Right atrium auricular region (tissue), 2 donors: ENCODE results near the gene GINS2. TPM values are rescaled to one million over a fixed set of nuclear protein-coding genes. Genes with fewer than 3 reads are reported as not detected.

Experiments used
- DNase-seq: peaks from one replicate; pipeline ENCODE4 v3.0.0-alpha.2; 2019; ENCODE audit warnings: low spot score
- H3K27ac ChIP-seq, 2 donors: fragments of 200-600 bp; sonication (generic); 1 replicate in 1 of 2; 2 replicates in 1 of 2; pipeline ENCODE4 v1.5.1; 2016 to 2019
- H3K27me3 ChIP-seq, 2 donors: fragments of 200-600 bp; sonication (generic); one replicate each; pipeline versions ENCODE4 v1.5.1 to v1.6.0; 2017 to 2019
- H3K36me3 ChIP-seq: fragments of 200-600 bp; sonication (generic); one replicate; pipeline ENCODE4 v1.5.1; 2016
- H3K4me1 ChIP-seq, 2 donors: fragments of 200-600 bp; sonication (generic); one replicate each; pipeline versions ENCODE4 v1.5.1 to v1.6.0; 2017 to 2019
- H3K4me3 ChIP-seq, 2 donors: fragments of 200-600 bp; sonication (generic); 1 replicate in 1 of 2; 2 replicates in 1 of 2; pipeline ENCODE4 v1.5.1; 2017 to 2019; ENCODE audit warnings: mild to moderate bottlenecking in 1 of 2, moderate library complexity in 1 of 2
- H3K9me3 ChIP-seq, 2 donors: fragments of 200-600 bp; sonication (generic); one replicate each; pipeline ENCODE4 v1.5.1; 2019
- CTCF ChIP-seq, 2 donors: fragments of 200-600 bp; sonication (generic); IDR thresholded peaks; one replicate each; pipeline ENCODE4 v1.5.1; 2019; ENCODE audit warnings: antibody characterized with exemption in 2 of 2
- total RNA-seq, 2 donors: library from RNA; depleted of rRNA; stranded (reverse); fragments of >200 nt; gene quantifications; one replicate each; pipeline ENCODE4 v1.1.0, GENCODE V29; 2016

GINS2 gene
- total RNA-seq, 2 donors from 2014 or later, result 0.15 TPM; not detected in 1

- DNase-seq, result no peak
- Histone ChIP-seq H3K4me3 (no peak overlapping the region), H3K36me3 (peaks cover 80% of the 10 kb centered on the region), H3K4me1 (peaks cover 0 to 19% of the 10 kb centered on the region in 2 donors), H3K27me3 (no peaks in the 10 kb centered on the region), H3K9me3 (no peaks in the 10 kb centered on the region), H3K27ac (no peak overlapping the region)
- no peak for TF ChIP-seq CTCF (IDR thresholded peaks at IDR 0.05)
Observed at GRCh38 chr16:85661740-85662481, 26.8 kb downstream of the GINS2 start.

- Histone ChIP-seq H3K9me3 (no peaks in the 10 kb centered on the region), H3K27ac (no peak overlapping the region), H3K4me3 (no peak overlapping the region), H3K36me3 (peaks cover 80% of the 10 kb centered on the region), H3K4me1 (peaks cover 0 to 19% of the 10 kb centered on the region in 2 donors), H3K27me3 (no peaks in the 10 kb centered on the region)
- TF ChIP-seq CTCF (IDR thresholded peaks at IDR 0.05), result no peak
- no peak for DNase-seq
Observed at GRCh38 chr16:85660843-85661739, 27.7 kb downstream of the GINS2 start.

DNA sequence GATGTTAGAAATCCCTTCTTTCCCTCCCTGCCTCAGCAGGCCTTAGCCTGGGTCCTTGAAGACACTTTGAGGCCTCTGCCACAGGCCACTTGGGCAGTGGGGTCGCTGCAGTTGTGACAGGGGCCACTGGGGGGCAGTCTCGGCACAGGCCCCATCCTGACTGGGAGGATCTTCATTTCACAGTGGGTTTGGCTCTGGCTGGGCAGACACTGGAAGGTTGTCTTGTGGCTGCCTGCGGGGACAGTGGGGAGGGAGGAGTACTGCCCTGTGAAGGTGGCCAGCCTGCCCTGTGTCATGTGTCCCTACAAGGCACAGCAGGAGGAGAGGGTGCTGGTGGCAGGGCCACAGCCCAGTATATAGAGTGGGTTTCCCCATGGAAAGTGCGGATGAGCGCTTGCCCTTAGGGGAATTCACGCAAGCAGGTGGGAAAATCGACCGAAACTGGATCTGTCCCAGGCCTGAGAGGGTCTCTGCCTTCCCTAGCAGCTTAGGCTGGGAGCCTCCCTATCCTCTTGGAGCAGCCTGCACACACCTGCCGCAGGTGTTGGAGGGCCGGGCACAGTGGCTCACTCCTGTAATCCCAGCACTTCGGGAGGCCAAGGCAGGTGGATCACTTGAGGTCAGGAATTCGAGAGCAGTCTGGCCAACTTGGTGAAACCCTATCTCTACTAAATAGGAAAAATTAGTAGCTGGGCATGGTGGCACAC is 28.8 kb downstream of the GINS2 start:
- H3K27ac ChIP-seq, result peak overlapping the region; percentile 73 to 76
- no peak overlapping the region for H3K4me3 ChIP-seq
- DNase-seq, result no peak
- no peaks in the 10 kb centered on the region for H3K27me3 ChIP-seq
- peaks cover 79% of the 10 kb centered on the region for H3K36me3 ChIP-seq
- no peaks in the 10 kb centered on the region for H3K9me3 ChIP-seq
- H3K4me1 ChIP-seq, result peaks cover 0 to 19% of the 10 kb centered on the region in 2 donors
- TF ChIP-seq CTCF (IDR thresholded peaks at IDR 0.05), result peak; percentile 92

- Histone ChIP-seq H3K9me3 (no peaks in the 10 kb centered on the region), H3K27ac (peak overlapping the region; percentile 73 to 76), H3K27me3 (no peaks in the 10 kb centered on the region), H3K4me3 (no peak overlapping the region), H3K36me3 (peaks cover 79% of the 10 kb centered on the region), H3K4me1 (peaks cover 0 to 19% of the 10 kb centered on the region in 2 donors)
- TF ChIP-seq CTCF (IDR thresholded peaks at IDR 0.05), result no peak
- no peak for DNase-seq
Observed at GRCh38 chr16:85659336-85659735, 29.4 kb downstream of the GINS2 start.

GRCh38 chr16:85658504-85659326 is 30.0 kb downstream of the GINS2 start:
- TF ChIP-seq CTCF (IDR thresholded peaks at IDR 0.05), result no peak
- H3K27ac ChIP-seq, result peak overlapping the region; percentile 73 to 76
- H3K9me3 ChIP-seq, result no peaks in the 10 kb centered on the region
- peaks cover 78% of the 10 kb centered on the region for H3K36me3 ChIP-seq
- no peak overlapping the region for H3K4me3 ChIP-seq
- no peaks in the 10 kb centered on the region for H3K27me3 ChIP-seq
- DNase-seq, result no peak
- peaks cover 0 to 24% of the 10 kb centered on the region in 2 donors for H3K4me1 ChIP-seq
